Caco-2 (cell line): ENCODE results near the gene OR4C46. TPM values are rescaled to one million over a fixed set of nuclear protein-coding genes. Genes with fewer than 3 reads are reported as not detected.
"Not testable (repeated sequence)": the region's sequence is repeated elsewhere in the genome, so short reads cannot be mapped to it uniquely, and the experiment has no call there.

Experiments
- Bru-seq: library from RNA; stranded (reverse); fragments of 400-500 nt; gene quantifications from one replicate; lab custom pipeline; 2021; lab: Mats Ljungman, UMichigan
- BruChase-seq, 2 experiments: library from RNA; stranded (reverse); fragments of 400-500 nt; gene quantifications; one replicate each; lab custom pipeline; 2021; lab: Mats Ljungman, UMichigan
- BruUV-seq: library from RNA; stranded (reverse); fragments of 400-500 nt; replicated peaks from 2 replicates; lab custom pipeline; 2021; lab: Mats Ljungman, UMichigan
- CTCF ChIA-PET: fragments of 300-600 bp; sonication (Branson Sonifier 250); formaldehyde crosslinking; loops from one replicate; lab custom pipeline; 2022; ENCODE audit warnings: antibody characterized with exemption; lab: Charles Lee
- POLR2A ChIA-PET: fragments of 300-600 bp; sonication (Branson Sonifier 250); formaldehyde crosslinking; loops from one replicate; lab custom pipeline; 2022; ENCODE audit warnings: antibody characterized with exemption; lab: Charles Lee
- DNase-seq, 2 experiments: peaks; one replicate each; pipeline versions ENCODE4 v3.0.0 to v3.0.0-alpha.2; 2020 to 2022
- H3K27me3 ChIP-seq: replicated peaks from 2 replicates; pipeline ENCODE4 v1.6.0; 2011; ENCODE audit warnings: low read length; ENCODE audit not compliant: control insufficient read depth, insufficient read depth
- H3K36me3 ChIP-seq: 2 replicates; pipeline ENCODE4 v1.5.1; 2011; ENCODE audit warnings: low read length; ENCODE audit not compliant: control insufficient read depth, insufficient read depth
- H3K4me1 ChIP-seq: fragments of 250-450 bp; sonication (Bioruptor Pico); 2 replicates; pipeline ENCODE4 v1.5.1; 2020; ENCODE audit warnings: mild to moderate bottlenecking
- H3K4me3 ChIP-seq: 2 replicates; pipeline ENCODE4 v1.5.1; 2011; ENCODE audit warnings: low read depth, mild to moderate bottlenecking, control low read depth, low read length
- H3K9me3 ChIP-seq: fragments of 250-450 bp; sonication (Bioruptor Pico); 2 replicates; pipeline ENCODE4 v1.5.1; 2020; ENCODE audit warnings: mild to moderate bottlenecking, moderate library complexity
- H3K27ac Mint-ChIP-seq: one replicate; pipeline ENCODE4 v1.8.0; 2022; ENCODE audit warnings: mixed read lengths; ENCODE audit not compliant: unreplicated experiment
- H3K27me3 Mint-ChIP-seq: one replicate; pipeline ENCODE4 v1.8.0; 2022; ENCODE audit warnings: mixed read lengths; ENCODE audit not compliant: insufficient read depth, unreplicated experiment
- H3K36me3 Mint-ChIP-seq: one replicate; pipeline ENCODE4 v1.8.0; 2022; ENCODE audit warnings: mild to moderate bottlenecking, mixed read lengths; ENCODE audit not compliant: insufficient read depth, unreplicated experiment
- H3K4me1 Mint-ChIP-seq: one replicate; pipeline ENCODE4 v1.8.0; 2022; ENCODE audit warnings: low read depth, mixed read lengths; ENCODE audit not compliant: unreplicated experiment
- H3K4me3 Mint-ChIP-seq: one replicate; pipeline ENCODE4 v1.8.0; 2022; ENCODE audit warnings: mild to moderate bottlenecking, moderate library complexity, mixed read lengths; ENCODE audit not compliant: unreplicated experiment
- H3K9me3 Mint-ChIP-seq: one replicate; pipeline ENCODE4 v1.8.0; 2022; ENCODE audit warnings: mixed read lengths; ENCODE audit not compliant: unreplicated experiment
- intact Hi-C: fragments of 100-400 bp; cut with micrococcal nuclease; formaldehyde crosslinking; loops from one replicate; pipeline ENCODE4 v1.10.0; 2022; ENCODE audit not compliant: unreplicated experiment
- long read RNA-seq: library from polyadenylated mRNA; stranded (forward); transcript quantifications from one replicate; pipeline ENCODE4 v2.0.0, GENCODE V29; 2022
- total RNA-seq: library from RNA; stranded (reverse); gene quantifications from 2 replicates; pipeline ENCODE4 v1.2.3, GENCODE V29; 2022
- TF ChIP-seq, protein P1 (sequence below), 2 experiments: fragments of 200-600 bp in 1 of 2; IDR thresholded peaks; 1 replicate in 1 of 2; 2 replicates in 1 of 2; pipeline versions ENCODE4 v1.5.1 to v1.8.0; 2011 to 2022; ENCODE audit warnings: antibody characterized with exemption in 1 of 2, control low read depth in 1 of 2, inconsistent platforms in 1 of 2, low read depth in 1 of 2, low read length in 1 of 2, mild to moderate bottlenecking in 1 of 2, moderate library complexity in 1 of 2; ENCODE audit not compliant: insufficient read depth in 1 of 2, severe bottlenecking in 1 of 2, unreplicated experiment in 1 of 2

Gene OR4C46
- total RNA-seq = not detected in 2 replicates
- not detected for Bru-seq, nascent RNA
- not detected for BruChase-seq, experiment 1, labeled RNA remaining after a 2-hour chase
- not detected for BruChase-seq, experiment 2, labeled RNA remaining after a 6-hour chase
- long read RNA-seq = 0 reads

DNA sequence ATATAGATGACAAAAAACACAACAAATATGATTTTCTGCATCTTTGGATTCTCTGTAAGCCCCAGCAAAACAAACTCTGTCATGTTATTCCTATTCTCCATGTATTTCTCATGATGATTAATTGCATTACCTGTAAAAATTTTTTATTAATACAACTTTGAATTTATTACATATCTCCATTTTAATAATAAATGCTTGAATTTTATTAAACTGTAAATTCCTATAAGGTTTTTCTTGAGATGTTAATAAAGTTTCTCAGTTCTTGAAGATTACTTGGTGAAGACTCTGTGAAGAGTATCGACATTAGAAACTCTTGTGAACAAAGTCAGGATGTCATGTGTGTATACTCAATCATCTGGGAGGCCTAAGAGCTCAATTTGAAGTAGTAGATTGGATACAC, at the start of gene OR4C46:
Gene OR4C46 (minus strand): TSS at position 101 of the 400 bp plus-strand sequence. CDS start 0 bp downstream, at position 101.
- Histone ChIP-seq H3K36me3 (no peaks in the 10 kb centered on the region), H3K4me1 (no peaks in the 10 kb centered on the region), H3K9me3 (no peaks in the 10 kb centered on the region), H3K4me3 (no peak within 1 kb of the TSS), H3K27me3 (no peaks in the 10 kb centered on the region)
- TF ChIP-seq, protein P1, sequence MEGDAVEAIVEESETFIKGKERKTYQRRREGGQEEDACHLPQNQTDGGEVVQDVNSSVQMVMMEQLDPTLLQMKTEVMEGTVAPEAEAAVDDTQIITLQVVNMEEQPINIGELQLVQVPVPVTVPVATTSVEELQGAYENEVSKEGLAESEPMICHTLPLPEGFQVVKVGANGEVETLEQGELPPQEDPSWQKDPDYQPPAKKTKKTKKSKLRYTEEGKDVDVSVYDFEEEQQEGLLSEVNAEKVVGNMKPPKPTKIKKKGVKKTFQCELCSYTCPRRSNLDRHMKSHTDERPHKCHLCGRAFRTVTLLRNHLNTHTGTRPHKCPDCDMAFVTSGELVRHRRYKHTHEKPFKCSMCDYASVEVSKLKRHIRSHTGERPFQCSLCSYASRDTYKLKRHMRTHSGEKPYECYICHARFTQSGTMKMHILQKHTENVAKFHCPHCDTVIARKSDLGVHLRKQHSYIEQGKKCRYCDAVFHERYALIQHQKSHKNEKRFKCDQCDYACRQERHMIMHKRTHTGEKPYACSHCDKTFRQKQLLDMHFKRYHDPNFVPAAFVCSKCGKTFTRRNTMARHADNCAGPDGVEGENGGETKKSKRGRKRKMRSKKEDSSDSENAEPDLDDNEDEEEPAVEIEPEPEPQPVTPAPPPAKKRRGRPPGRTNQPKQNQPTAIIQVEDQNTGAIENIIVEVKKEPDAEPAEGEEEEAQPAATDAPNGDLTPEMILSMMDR (IDR thresholded peaks at IDR 0.05; ENCODE audit: insufficient read depth in 1 of 2, low read depth in 1 of 2, low read length in 1 of 2, severe bottlenecking in 1 of 2, unreplicated experiment in 1 of 2) = no peak
- Mint-ChIP-seq H3K4me3 (no peak within 1 kb of the TSS), H3K36me3 (no peaks in the 10 kb centered on the region), H3K27me3 (no peaks in the 10 kb centered on the region), H3K4me1 (no peaks in the 10 kb centered on the region), H3K27ac (no peak within 1 kb of the TSS), H3K9me3 (peaks cover 33% of the 10 kb centered on the region)
- DNase-seq = no peak
- intact Hi-C loops = no loop called here
- ChIA-PET POLR2A (no interaction called here), CTCF (no interaction called here)
- BruUV-seq = no TSS peak

GRCh38 chr11:54645606-54646005, 41.8 kb upstream of the OR4C46 start:
- intact Hi-C loops, H3K4me3 Mint-ChIP-seq, CTCF ChIA-PET, H3K36me3 Mint-ChIP-seq, H3K27me3 Mint-ChIP-seq, BruUV-seq, H3K36me3 ChIP-seq, H3K27ac Mint-ChIP-seq, DNase-seq, H3K4me1 ChIP-seq, H3K4me1 Mint-ChIP-seq, H3K27me3 ChIP-seq, POLR2A ChIA-PET, H3K4me3 ChIP-seq, H3K9me3 ChIP-seq: not testable (repeated sequence)
- H3K9me3 Mint-ChIP-seq = peaks cover 15% of the 10 kb centered on the region

DNA sequence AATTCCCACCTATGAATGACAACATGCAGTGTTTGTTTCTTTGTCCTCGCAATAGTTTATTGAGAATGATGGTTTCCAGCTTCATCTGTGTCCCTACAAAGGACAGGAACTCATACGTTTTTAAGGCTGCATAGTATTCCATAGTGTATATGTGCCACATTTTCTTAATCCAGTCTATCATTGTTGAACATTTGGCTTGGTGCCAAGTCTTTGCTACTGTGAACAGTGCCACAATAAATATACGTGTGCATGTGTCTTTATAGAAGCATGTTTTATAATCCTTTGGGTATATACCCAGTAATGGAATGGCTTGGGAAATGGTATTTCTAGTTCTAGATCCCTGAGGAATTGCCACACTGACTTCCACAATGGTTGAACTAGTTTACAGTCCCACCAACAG, 42.4 kb downstream of the OR4C46 start:
- peaks cover 52% of the 10 kb centered on the region for H3K9me3 Mint-ChIP-seq
- H3K4me3 ChIP-seq, CTCF ChIA-PET, H3K9me3 ChIP-seq, H3K27me3 ChIP-seq, H3K27ac Mint-ChIP-seq, H3K4me3 Mint-ChIP-seq, BruUV-seq, H3K27me3 Mint-ChIP-seq, intact Hi-C loops, DNase-seq, H3K36me3 Mint-ChIP-seq, POLR2A ChIA-PET, H3K4me1 ChIP-seq, H3K4me1 Mint-ChIP-seq, H3K36me3 ChIP-seq: not testable (repeated sequence)

DNA sequence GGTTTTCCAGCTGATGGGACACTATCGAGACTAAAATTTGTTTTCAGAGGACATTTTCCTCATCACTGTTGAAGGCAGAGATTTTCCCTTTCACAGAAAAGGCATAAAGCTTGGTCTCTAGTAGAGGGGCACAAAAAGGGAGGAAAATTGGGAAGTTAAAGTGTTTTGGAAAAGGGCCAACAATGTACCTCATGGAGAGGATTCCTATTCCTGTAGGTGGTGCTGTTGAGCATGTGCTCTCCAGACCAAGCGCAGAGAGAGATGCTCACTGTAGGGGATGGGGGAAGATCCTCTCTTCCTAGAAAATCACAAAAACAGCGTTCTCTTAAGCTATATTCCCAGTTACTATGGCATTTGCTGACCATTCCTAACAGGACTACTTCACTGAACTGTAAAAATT, 44.9 kb downstream of the OR4C46 start:
- intact Hi-C loops = no loop called here
- H3K4me3 Mint-ChIP-seq = no peak overlapping the region
- no peak for DNase-seq
- CTCF ChIA-PET = no interaction called here
- H3K36me3 Mint-ChIP-seq = no peaks in the 10 kb centered on the region
- no peaks in the 10 kb centered on the region; the same call in 1 of the 2 replicates for H3K9me3 ChIP-seq
- POLR2A ChIA-PET = no interaction called here
- no peak overlapping the region for H3K4me3 ChIP-seq
- no peaks in the 10 kb centered on the region for H3K36me3 ChIP-seq
- H3K9me3 Mint-ChIP-seq = peaks cover 44% of the 10 kb centered on the region
- no peaks in the 10 kb centered on the region for H3K4me1 Mint-ChIP-seq
- no peak overlapping the region for H3K27ac Mint-ChIP-seq
- H3K27me3 ChIP-seq = no peaks in the 10 kb centered on the region
- TF ChIP-seq, protein P1 (IDR thresholded peaks at IDR 0.05; ENCODE audit: insufficient read depth in 1 of 2, low read depth in 1 of 2, low read length in 1 of 2, severe bottlenecking in 1 of 2, unreplicated experiment in 1 of 2) = no peak
- no peaks in the 10 kb centered on the region for H3K4me1 ChIP-seq
- BruUV-seq = no TSS peak
- H3K27me3 Mint-ChIP-seq = no peaks in the 10 kb centered on the region
